Measurements from ENCODE around the gene RHOC.

Gene RHOC

DNA sequence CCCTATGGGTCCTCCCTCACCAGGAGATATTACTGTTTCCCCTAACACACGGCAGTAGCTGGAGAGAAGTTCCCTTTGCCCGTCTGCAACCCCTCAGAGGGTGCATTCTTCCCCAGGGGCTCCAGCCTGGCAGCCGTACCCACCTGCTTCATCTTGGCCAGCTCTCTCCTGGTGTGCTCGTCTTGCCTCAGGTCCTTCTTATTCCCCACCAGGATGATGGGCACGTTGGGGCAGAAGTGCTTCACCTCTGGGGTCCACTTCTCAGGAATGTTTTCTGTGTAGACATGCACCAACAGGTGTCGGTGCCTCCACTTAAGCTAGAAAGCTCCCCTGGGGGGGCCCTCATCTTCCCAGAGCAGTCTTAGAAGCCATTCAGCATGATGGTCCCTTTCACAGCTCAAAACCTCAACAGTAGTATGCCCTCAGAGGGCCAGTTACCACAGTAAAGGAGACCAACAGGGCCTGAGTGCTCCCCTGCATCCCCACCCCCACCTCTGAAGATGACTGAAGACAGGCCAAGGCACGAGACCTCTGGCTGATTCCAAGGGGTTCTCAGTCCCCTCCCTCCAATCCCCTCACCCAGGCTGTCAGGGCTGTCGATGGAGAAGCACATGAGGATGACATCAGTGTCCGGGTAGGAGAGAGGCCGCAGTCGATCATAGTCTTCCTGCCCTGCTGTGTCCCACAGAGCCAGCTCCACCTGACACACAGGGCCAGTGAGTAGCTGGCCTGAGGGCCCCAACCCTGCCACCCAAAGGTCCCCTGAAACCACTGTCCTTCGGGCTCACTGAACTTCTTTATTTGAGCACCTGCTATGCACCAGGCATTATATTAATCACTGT lies 4.3 kb downstream of the RHOC start:
- H3K79me2 ChIP-seq (ENCODE audit: control insufficient read depth, insufficient read depth, low read length), result peaks cover 19% of the 10 kb centered on the region
- no peak overlapping the region for H3K4me3 ChIP-seq (ENCODE audit: low read length)
- H3K4me2 ChIP-seq (ENCODE audit: low read length), result no peak overlapping the region
- no peak overlapping the region for H2AK5ac ChIP-seq (ENCODE audit: low read length)
- no peak overlapping the region for H3K18ac ChIP-seq (ENCODE audit: low read length)
- no peak overlapping the region for H2BK15ac ChIP-seq (replicated peaks; ENCODE audit: low read depth)
- no peak overlapping the region for H3K9ac ChIP-seq (ENCODE audit: low read length)
- DNase-seq, result no peak
- no peak overlapping the region for H3K4ac ChIP-seq (ENCODE audit: low read depth, low read length)
- H4K8ac ChIP-seq (ENCODE audit: low read depth, low read length), result no peak overlapping the region
- H3K79me1 ChIP-seq (ENCODE audit: low read length), result peaks cover 30% of the 10 kb centered on the region
- peaks cover 17% of the 10 kb centered on the region for H3K36me3 ChIP-seq (ENCODE audit: control insufficient read depth, insufficient read depth, low read length)
- no peak overlapping the region for H2BK5ac ChIP-seq (ENCODE audit: low read length)
- H3K23ac ChIP-seq (ENCODE audit: low read length), result peak overlapping the region; percentile 38
- peak overlapping the region; percentile 79 for H3K56ac ChIP-seq (ENCODE audit: low read length)
- H4K5ac ChIP-seq (ENCODE audit: low read length), result no peak overlapping the region
- no peak overlapping the region for H3K27ac ChIP-seq (ENCODE audit: low read depth, low read length)
- H3K27me3 ChIP-seq (ENCODE audit: insufficient read depth, low read length, poor library complexity), result no peaks in the 10 kb centered on the region
- peaks cover 46% of the 10 kb centered on the region for H3K4me1 ChIP-seq (ENCODE audit: control insufficient read depth, low read depth, low read length)
- no peak overlapping the region for H2BK120ac ChIP-seq (ENCODE audit: low read depth, low read length)
- WGBS (ENCODE audit: extremely low coverage, insufficient coverage, low lambda C conversion rate), result no CpG with 5 or more reads among the region's 12 CpGs

DNA sequence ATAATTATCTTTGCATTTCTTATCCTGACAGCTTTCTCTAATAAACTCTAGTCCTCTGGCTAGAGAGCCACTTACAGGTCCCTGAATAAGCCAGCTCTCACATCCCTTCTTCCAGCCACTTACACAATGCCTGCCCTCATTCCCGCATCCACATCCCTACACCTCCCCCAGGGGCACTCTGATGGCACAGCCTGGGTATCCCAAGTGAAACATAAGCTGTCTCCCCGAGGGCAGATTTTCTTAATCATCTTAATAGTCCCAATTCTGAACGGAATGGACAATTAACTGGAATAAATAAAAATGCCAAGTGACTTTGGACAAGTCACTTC lies 4.9 kb downstream of the RHOC start:
- H3K36me3 ChIP-seq (ENCODE audit: control insufficient read depth, insufficient read depth, low read length), result peaks cover 17% of the 10 kb centered on the region

GRCh38 chr1:112701227-112702066 lies 5.5 kb downstream of the RHOC start:
- Histone ChIP-seq H3K27ac (ENCODE audit: low read depth, low read length) (peak overlapping the region; percentile 93), H3K4me3 (ENCODE audit: low read length) (no peak overlapping the region)
- no peak for DNase-seq

More for the DNA sequence above, 4.9 kb downstream of the RHOC start:
- Histone ChIP-seq H3K4ac (ENCODE audit: low read depth, low read length) (no peak overlapping the region), H3K27me3 (ENCODE audit: insufficient read depth, low read length, poor library complexity) (no peaks in the 10 kb centered on the region), H3K23ac (ENCODE audit: low read length) (no peak overlapping the region), H3K4me2 (ENCODE audit: low read length) (no peak overlapping the region), H3K4me3 (ENCODE audit: low read length) (no peak overlapping the region), H3K9ac (ENCODE audit: low read length) (no peak overlapping the region), H4K8ac (ENCODE audit: low read depth, low read length) (no peak overlapping the region), H3K56ac (ENCODE audit: low read length) (peak overlapping the region; percentile 79), H2BK120ac (ENCODE audit: low read depth, low read length) (no peak overlapping the region), H2BK15ac (replicated peaks; ENCODE audit: low read depth) (no peak overlapping the region), H3K4me1 (ENCODE audit: control insufficient read depth, low read depth, low read length) (peaks cover 44% of the 10 kb centered on the region), H2BK5ac (ENCODE audit: low read length) (no peak overlapping the region), H3K18ac (ENCODE audit: low read length) (no peak overlapping the region), H3K79me1 (ENCODE audit: low read length) (peaks cover 30% of the 10 kb centered on the region), H3K79me2 (ENCODE audit: control insufficient read depth, insufficient read depth, low read length) (peaks cover 19% of the 10 kb centered on the region), H3K27ac (ENCODE audit: low read depth, low read length) (no peak overlapping the region), H2AK5ac (ENCODE audit: low read length) (no peak overlapping the region), H4K5ac (ENCODE audit: low read length) (no peak overlapping the region)
- no CpG with 5 or more reads among the region's 3 CpGs for WGBS (ENCODE audit: extremely low coverage, insufficient coverage, low lambda C conversion rate)
- DNase-seq, result no peak

DNA sequence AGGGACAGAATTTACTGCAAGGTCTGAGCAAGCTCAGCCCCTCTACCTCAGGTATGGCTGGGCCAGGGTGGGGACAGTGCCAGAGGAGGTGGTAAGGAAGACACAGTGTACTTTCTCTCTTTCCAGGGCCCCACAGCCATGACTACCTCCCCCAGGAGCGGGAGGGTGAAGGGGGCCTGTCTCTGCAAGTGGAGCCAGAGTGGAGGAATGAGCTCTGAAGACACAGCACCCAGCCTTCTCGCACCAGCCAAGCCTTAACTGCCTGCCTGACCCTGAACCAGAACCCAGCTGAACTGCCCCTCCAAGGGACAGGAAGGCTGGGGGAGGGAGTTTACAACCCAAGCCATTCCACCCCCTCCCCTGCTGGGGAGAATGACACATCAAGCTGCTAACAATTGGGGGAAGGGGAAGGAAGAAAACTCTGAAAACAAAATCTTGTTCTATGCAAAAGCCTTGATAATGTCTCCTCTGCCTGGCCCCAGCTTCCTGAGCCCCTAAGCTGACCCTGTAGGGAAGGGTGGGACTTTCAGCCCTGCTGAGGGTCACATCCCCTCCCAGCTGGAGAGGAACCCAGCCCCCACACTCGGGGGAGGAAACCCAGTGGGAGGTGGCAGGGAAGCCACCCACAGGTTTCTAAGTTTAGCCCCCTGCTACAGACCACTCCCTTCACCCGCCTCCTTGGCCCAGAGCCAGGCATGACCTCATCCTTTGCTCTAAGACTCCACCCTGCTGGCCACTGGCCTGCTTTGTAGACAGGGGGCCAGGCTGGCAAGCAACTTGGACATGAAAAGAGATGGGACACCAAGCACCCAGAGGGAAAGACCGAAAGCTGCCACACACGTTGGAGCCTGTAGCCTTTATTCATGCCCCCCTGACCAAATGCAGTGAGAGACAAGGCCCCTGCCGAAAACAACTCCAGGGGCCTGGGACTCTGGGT lies 6.4 kb downstream of the RHOC start:
- Histone ChIP-seq H3K4me1 (ENCODE audit: control insufficient read depth, low read depth, low read length) (peaks cover 40% of the 10 kb centered on the region), H3K56ac (ENCODE audit: low read length) (peak overlapping the region; percentile 79), H3K4me2 (ENCODE audit: low read length) (peak overlapping the region; percentile 3), H2BK15ac (replicated peaks; ENCODE audit: low read depth) (no peak overlapping the region), H3K4ac (ENCODE audit: low read depth, low read length) (peak overlapping the region; percentile 40), H3K79me2 (ENCODE audit: control insufficient read depth, insufficient read depth, low read length) (peaks cover 14% of the 10 kb centered on the region), H3K79me1 (ENCODE audit: low read length) (peaks cover 27% of the 10 kb centered on the region), H3K36me3 (ENCODE audit: control insufficient read depth, insufficient read depth, low read length) (peaks cover 24% of the 10 kb centered on the region), H3K27me3 (ENCODE audit: insufficient read depth, low read length, poor library complexity) (no peaks in the 10 kb centered on the region), H3K23ac (ENCODE audit: low read length) (peak overlapping the region; percentile 20), H3K4me3 (ENCODE audit: low read length) (no peak overlapping the region), H2BK120ac (ENCODE audit: low read depth, low read length) (peak overlapping the region; percentile 33), H2BK5ac (ENCODE audit: low read length) (peak overlapping the region; percentile 81), H3K9ac (ENCODE audit: low read length) (peak overlapping the region; percentile 63), H3K18ac (ENCODE audit: low read length) (peak overlapping the region; percentile 31), H3K27ac (ENCODE audit: low read depth, low read length) (peak overlapping the region; percentile 93), H2AK5ac (ENCODE audit: low read length) (peak overlapping the region; percentile 2), H4K8ac (ENCODE audit: low read depth, low read length) (no peak overlapping the region), H4K5ac (ENCODE audit: low read length) (no peak overlapping the region)
- WGBS (ENCODE audit: extremely low coverage, insufficient coverage, low lambda C conversion rate), result no CpG with 5 or more reads among the region's 7 CpGs
- peak; percentile 98 for DNase-seq

More at GRCh38 chr1:112701227-112702066, 5.5 kb downstream of the RHOC start:
- Histone ChIP-seq H2BK15ac (replicated peaks; ENCODE audit: low read depth) (no peak overlapping the region), H3K27me3 (ENCODE audit: insufficient read depth, low read length, poor library complexity) (no peaks in the 10 kb centered on the region), H4K8ac (ENCODE audit: low read depth, low read length) (no peak overlapping the region), H2BK120ac (ENCODE audit: low read depth, low read length) (peak overlapping the region; percentile 5), H3K23ac (ENCODE audit: low read length) (peak overlapping the region; percentile 48), H3K56ac (ENCODE audit: low read length) (peak overlapping the region; percentile 79), H3K18ac (ENCODE audit: low read length) (peak overlapping the region; percentile 31), H2AK5ac (ENCODE audit: low read length) (no peak overlapping the region), H4K5ac (ENCODE audit: low read length) (no peak overlapping the region), H3K36me3 (ENCODE audit: control insufficient read depth, insufficient read depth, low read length) (peaks cover 20% of the 10 kb centered on the region), H3K4me1 (ENCODE audit: control insufficient read depth, low read depth, low read length) (peaks cover 44% of the 10 kb centered on the region), H3K9ac (ENCODE audit: low read length) (peak overlapping the region; percentile 63), H2BK5ac (ENCODE audit: low read length) (peak overlapping the region; percentile 81), H3K4ac (ENCODE audit: low read depth, low read length) (no peak overlapping the region), H3K79me1 (ENCODE audit: low read length) (peaks cover 30% of the 10 kb centered on the region), H3K4me2 (ENCODE audit: low read length) (no peak overlapping the region), H3K79me2 (ENCODE audit: control insufficient read depth, insufficient read depth, low read length) (peaks cover 19% of the 10 kb centered on the region)
- WGBS (ENCODE audit: extremely low coverage, insufficient coverage, low lambda C conversion rate), result no CpG with 5 or more reads among the region's 17 CpGs

DNA sequence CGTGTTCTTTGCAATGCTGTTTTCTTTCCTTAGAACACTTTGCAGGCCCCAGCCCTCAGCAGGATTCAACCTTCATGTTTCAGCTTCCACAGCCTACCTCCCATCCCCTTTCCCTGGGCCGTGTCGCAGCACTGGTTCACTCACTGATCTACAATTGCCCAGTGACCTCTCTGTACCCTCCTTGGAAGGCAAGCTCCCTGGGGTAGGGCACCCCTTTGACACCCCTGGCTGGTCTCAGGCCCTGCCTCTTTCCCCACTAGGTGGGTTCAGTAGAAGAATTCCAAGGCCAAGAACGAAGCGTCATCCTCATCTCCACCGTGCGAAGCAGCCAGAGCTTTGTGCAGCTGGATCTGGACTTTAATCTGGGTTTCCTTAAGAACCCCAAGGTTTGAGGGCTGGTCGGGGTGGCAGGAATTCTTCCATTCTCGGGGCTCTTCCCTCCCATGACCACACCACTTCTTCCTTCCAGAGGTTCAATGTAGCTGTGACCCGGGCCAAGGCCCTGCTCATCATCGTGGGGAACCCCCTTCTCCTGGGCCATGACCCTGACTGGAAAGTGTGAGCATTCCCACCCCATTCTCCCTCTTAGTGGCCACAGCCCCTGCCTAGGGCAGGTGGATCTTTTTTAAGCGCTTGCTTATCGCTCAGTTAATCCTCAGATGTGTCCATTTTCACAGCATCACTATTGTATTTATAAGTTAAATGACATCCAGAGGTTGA lies 7.3 kb downstream of the RHOC start:
- no peak overlapping the region for H4K5ac ChIP-seq (ENCODE audit: low read length)
- no CpG with 5 or more reads among the region's 13 CpGs for WGBS (ENCODE audit: extremely low coverage, insufficient coverage, low lambda C conversion rate)
- H3K4me2 ChIP-seq (ENCODE audit: low read length), result no peak overlapping the region
- H3K79me1 ChIP-seq (ENCODE audit: low read length), result peaks cover 25% of the 10 kb centered on the region
- peaks cover 24% of the 10 kb centered on the region for H3K36me3 ChIP-seq (ENCODE audit: control insufficient read depth, insufficient read depth, low read length)
- peaks cover 10% of the 10 kb centered on the region for H3K79me2 ChIP-seq (ENCODE audit: control insufficient read depth, insufficient read depth, low read length)
- no peak for DNase-seq
- H2AK5ac ChIP-seq (ENCODE audit: low read length), result peak overlapping the region; percentile 2
- H3K23ac ChIP-seq (ENCODE audit: low read length), result peak overlapping the region; percentile 20
- H2BK120ac ChIP-seq (ENCODE audit: low read depth, low read length), result no peak overlapping the region
- H3K56ac ChIP-seq (ENCODE audit: low read length), result peak overlapping the region; percentile 76
- no peak overlapping the region for H3K4me3 ChIP-seq (ENCODE audit: low read length)
- no peaks in the 10 kb centered on the region for H3K27me3 ChIP-seq (ENCODE audit: insufficient read depth, low read length, poor library complexity)
- peak overlapping the region; percentile 54 for H2BK5ac ChIP-seq (ENCODE audit: low read length)
- H2BK15ac ChIP-seq (replicated peaks; ENCODE audit: low read depth), result no peak overlapping the region
- H4K8ac ChIP-seq (ENCODE audit: low read depth, low read length), result no peak overlapping the region
- peak overlapping the region; percentile 42 for H3K27ac ChIP-seq (ENCODE audit: low read depth, low read length)
- H3K4ac ChIP-seq (ENCODE audit: low read depth, low read length), result no peak overlapping the region
- H3K18ac ChIP-seq (ENCODE audit: low read length), result peak overlapping the region; percentile 7
- H3K4me1 ChIP-seq (ENCODE audit: control insufficient read depth, low read depth, low read length), result peaks cover 35% of the 10 kb centered on the region
- peak overlapping the region; percentile 44 for H3K9ac ChIP-seq (ENCODE audit: low read length)
